Activated CD4-positive, alpha-beta T cell treated with anti-CD3 and anti-CD28 coated beads, Interleukin-2, amount 50 U/mL, for 4 hours (primary cell): Measurements from ENCODE around the gene SNCA.

Experiments
- DNase-seq, 2 experiments: peaks; one replicate each; pipeline ENCODE4 v3.0.0-alpha.2; 2020

Gene SNCA

DNA sequence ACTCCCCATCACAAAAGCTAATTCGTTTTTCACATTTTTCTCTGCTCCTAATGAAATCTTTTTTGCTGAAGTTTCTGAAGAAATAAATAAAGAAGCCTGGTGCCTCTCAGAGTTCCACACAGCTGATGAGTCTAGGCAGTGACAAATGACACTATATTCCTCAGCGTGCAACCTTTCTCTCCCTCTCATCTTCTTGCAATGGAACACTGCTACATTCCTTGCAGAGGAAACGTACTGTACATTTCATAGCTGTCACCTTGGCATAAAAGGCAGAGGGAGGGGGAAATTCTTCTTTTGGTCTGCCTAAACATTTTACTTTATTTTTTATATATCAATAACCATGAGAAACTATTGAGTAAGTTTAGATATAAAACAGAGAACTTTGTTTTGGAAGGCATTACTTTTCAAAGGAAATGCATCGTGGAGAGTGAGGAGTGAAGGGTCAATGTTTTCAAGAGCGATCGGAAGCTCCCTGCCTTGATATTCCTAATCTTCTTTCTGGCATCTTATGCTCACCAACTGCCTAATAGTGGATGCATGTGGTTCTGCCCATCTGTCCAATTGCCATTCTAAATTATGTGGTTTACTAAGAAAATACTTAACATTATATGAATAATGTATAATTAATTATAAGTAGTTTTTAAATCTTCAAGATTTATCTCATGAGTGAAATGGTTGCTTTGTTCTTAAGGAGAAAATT is 29.4 kb downstream of the SNCA start:
- no peak for DNase-seq

DNA sequence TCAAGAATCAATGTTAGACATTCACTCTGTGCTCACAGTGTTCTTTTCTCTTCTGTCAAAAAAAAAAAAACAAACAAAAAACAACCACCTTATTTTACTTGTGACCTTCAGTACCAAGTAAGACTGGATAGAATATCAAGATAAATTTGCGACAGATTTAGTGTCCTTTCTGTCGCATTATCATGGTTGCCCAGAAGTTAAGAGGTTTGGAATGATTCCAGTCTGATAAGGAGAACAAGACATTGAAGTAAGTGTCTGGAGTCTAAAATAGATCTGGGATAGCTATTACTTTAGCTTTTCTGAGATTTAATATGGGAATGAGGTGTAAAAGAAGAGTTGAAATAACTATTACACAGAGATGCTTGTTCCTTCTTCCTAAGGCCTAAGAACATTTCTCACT is 31.7 kb downstream of the SNCA start:
- no peak for DNase-seq

GRCh38 chr4:89803915-89804314 is 33.0 kb downstream of the SNCA start:
- DNase-seq, result no peak

DNA sequence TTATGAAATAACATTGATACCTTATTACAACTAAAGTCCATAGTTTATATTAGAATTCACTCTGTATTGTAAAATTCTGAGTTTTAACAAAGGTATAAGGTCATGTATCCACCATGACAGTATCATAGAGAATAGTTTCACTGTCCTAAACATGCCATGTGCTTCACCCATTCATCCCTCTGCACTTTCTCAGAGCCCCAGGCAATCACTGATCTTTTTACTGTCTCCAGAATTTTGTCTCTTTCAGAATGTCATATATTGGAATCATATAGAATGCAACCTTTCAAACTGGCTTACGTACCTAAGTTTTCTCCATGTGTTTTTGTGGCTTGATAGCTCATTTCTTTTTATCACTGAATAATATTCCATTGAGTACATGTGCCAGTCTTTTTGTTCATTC is 33.9 kb downstream of the SNCA start:
- no peak for DNase-seq

GRCh38 chr4:89800527-89801103 is 36.3 kb downstream of the SNCA start:
- no peak for DNase-seq

- DNase-seq, result no peak
Observed at GRCh38 chr4:89800012-89800516, 36.9 kb downstream of the SNCA start.

- DNase-seq, result no peak
Observed at GRCh38 chr4:89799071-89799470, 37.9 kb downstream of the SNCA start.

DNA sequence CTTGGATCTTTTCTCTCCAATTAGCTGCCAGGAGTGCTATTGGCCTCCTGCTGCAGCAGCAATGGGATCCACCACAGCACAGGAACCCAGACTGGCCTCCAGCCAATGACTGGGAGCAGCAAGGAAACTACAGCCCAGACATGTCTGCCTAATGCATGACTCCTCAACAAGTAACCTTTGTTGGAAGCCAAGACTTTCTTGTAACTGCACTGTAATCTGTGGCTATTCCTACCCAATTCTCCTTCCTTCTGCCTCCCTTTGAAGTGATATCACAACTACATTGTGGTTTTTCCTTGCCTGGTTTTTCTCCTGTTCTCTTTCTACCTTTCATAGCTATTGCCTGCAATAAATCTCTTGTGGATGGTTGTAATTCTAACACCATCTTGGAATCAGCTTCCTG is 39.8 kb downstream of the SNCA start:
- DNase-seq, result no peak

DNA sequence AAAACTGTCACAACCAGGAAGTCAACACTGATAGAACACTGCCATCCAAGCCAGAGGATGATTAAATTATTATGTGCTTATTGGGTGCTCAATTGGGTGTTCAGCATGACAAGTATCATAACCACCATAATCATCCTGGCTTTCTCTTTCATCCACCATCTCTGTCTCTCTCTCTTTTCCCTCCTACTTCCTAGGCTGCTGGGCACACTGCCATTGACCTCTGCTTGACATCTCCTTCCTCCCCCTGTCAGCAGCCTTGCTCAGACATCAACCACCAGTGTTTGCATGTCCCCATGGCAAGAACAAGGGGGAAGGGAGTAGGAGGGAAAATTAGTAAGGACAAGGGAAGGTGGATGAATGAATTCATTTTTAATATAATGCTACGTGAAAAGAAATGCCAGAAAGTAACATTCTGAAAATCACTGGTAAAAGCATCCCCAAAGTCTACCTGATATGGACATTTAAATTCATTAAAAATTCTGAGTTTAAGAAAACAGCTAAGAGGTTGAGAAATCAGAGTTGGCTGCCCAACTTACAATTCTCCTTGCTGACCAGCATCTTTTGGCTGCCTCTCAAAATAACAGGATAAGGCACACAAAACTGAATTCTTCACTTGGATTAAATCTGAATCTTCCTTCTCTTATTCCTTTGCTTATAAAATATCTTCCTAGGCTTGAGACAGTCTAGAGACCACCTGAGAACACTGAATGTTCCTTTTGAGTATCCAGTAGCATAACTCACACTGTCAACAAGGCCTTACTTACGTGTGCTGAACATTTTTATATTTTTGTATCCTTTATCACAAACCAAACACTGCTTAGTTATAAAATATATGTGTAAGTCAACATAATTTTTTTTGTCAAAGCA is 48.5 kb downstream of the SNCA start:
- DNase-seq, result no peak

GRCh38 chr4:89784686-89785231 is 52.2 kb downstream of the SNCA start:
- no peak for DNase-seq

- DNase-seq, result no peak
Observed at GRCh38 chr4:89781321-89781720, 55.6 kb downstream of the SNCA start.

GRCh38 chr4:89773805-89774204 is 63.2 kb downstream of the SNCA start:
- DNase-seq, result no peak

DNA sequence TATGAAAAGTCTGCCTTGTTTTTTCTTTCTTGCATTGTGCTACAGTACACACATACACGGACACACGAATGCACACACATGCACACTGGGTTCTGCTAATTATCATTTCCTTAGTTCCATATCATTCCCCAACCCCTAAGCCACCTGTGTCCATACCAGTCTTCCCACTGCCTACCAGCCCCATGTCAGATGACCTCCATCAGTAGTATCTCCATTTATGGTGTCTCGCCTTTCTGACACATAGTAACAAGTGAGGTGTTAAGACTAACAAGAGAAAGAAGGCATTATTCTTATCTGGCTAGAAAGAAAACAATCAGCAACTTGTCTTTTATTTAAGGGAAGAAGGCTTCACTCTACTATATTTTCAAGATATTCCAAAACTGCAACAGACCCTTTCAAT is 67.1 kb downstream of the SNCA start:
- no peak for DNase-seq

DNA sequence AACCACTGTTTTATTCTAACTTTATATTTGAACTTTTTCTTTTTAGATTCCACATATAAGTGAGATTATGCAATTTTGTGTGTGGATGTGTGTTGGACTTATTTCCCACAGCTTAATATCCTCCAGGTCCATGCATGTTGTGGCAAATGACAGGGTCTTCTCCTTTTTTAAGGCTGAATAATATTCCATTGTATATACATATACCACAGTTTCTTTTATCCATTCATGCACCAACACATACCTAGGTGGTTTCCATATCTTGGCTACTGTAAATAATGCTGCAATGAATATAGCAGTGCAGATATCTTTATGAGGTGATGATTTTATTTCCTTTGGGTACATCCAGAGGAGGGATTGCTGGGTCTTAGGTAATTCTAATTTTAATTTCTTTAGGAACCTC is 69.0 kb downstream of the SNCA start:
- DNase-seq, result no peak

DNA sequence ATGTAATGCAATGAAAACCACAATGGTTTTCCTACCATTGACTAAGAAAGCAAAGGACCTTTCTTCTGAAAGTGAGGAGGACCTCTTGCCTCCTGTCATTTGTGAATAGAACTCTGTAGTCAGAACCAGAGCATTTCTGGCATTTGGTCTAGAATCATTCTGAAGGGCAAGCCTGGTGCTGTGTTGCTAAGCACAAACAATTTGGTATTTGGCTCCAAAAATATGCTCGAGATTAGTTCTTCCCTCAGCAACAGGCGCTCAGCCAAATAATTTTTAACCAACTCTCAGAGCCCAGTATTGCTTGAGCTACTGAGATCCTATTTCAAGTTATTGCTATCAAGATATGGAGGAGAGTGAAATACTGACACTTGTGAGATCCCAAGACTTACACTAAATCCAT is 71.0 kb downstream of the SNCA start:
- no peak for DNase-seq

GRCh38 chr4:89765528-89765927 is 71.4 kb downstream of the SNCA start:
- DNase-seq, result no peak

- DNase-seq, result no peak
Observed at GRCh38 chr4:89762311-89762710, 74.7 kb downstream of the SNCA start.

DNA sequence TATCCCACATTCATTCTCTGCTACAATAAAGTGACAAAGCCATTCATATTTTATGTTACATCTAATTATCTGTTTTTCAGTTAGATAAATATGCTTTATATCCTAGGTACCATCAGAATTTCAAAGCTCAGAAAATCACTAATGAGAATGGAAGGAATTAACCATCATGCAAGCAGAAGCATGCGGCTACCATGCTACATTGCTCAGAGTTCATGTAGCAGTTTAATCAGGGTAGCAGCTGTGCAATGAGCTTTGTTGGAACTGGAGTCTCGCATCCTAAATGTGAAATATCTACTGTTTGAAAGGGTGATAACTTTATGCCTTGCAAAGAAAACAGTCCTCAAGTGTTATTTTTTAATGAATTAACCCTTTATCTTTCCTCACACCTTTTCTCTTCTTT is 77.5 kb downstream of the SNCA start:
- DNase-seq, result no peak

GRCh38 chr4:89757154-89757719 is 79.7 kb downstream of the SNCA start:
- no peak for DNase-seq

DNA sequence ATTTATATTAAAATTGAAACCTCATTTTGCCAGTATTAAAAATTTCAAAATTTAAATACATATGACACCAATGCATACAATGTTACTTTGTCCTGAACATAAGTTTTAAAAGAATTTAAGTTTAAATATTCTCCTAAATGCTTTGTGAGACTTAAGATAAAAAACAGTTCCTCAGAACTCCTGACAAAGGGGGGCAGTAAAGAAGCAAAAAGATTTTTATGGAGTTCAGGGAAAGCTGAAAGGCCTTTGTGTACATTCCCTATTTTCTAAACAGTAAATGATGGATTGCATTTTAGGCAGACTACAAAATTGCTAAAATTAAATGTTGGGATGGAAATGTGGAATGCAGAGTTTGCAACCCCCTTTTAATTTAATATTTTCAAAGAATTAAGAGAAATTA is 81.7 kb downstream of the SNCA start:
- DNase-seq, result no peak

DNA sequence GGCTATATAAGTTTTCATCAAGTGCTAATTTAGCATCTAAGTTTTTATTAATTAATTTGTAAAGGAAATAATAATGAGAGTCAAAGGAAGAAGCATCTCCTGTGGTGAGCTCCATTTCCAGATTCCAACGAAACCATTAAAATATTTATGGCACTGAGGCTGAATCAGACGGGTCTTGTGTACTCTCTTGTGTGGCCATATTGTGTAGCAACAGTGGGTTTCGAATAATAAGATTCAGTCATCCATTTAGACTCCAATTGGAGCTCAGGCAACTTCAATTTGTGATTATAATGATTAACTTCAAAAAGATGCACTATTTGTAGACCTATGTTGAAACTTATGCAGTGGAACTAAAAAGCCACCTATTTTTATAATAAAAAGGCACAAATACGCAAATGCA is 82.4 kb downstream of the SNCA start:
- DNase-seq, result no peak

DNA sequence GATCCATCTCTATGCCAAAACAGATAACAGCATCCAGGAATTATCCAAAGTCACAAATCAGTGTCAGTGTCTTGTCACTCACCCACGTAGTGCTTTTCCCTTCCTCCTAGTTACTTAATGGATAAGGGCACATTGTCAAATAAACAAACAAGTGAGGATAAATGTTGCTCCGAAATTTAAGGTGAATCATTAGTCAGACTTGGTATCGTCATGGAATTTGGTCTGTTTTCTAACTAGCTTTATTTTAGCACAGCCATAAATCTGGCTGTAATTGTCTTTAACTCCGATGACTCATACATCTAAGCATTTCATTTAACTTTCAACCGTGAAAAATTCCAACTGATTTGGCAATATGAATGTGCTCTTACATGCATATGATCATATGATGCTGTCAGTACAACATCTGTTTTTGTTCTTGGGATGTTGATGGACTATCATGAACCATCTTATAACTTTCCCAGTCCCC is 83.3 kb downstream of the SNCA start:
- no peak for DNase-seq

GRCh38 chr4:89752932-89753598 is 83.9 kb downstream of the SNCA start:
- no peak for DNase-seq
